ENCODE data around the gene GRAMD4.

GRAMD4 gene

DNA sequence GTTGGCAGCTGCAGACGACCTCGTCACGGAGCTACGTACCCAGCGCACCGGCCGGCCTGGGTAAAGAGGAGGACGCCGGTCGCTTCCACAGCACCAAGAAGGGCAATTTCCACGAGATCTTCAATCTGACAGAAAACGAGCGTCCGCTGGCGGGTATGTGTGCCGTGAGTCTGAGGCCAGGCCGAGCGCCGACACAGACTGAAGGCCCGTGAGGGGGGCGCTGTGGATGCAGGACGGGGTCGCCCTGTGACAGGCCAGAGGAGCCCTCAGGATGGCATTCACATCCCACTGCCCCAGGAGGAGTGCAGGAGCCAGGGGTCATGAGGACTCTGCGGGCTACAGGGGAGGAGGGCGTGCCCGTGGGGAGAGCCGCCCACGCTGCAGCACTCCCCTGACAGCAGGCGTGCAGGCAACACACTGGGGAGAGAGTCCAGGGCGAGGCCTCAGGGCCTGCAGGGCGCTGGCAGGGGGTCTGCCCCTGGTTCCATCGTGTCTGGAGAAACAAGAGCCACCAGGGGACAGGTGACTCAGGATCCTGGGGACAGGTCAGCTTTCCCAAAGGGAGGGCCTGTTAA lies 53.6 kb downstream of the GRAMD4 start:
- no peak for TF ChIP-seq FOXP2 (optimal IDR thresholded peaks at IDR 0.05; ENCODE audit: borderline replicate concordance, extremely low read depth, extremely low read length, insufficient read depth)
- no peak for TF ChIP-seq POLR2AphosphoS5 (IDR thresholded peaks at IDR 0.05; ENCODE audit: low read depth, low read length)
- TF ChIP-seq SIN3A (IDR thresholded peaks at IDR 0.05; ENCODE audit: borderline replicate concordance, insufficient read depth, low read length) = no peak
- TF ChIP-seq, protein P1, sequence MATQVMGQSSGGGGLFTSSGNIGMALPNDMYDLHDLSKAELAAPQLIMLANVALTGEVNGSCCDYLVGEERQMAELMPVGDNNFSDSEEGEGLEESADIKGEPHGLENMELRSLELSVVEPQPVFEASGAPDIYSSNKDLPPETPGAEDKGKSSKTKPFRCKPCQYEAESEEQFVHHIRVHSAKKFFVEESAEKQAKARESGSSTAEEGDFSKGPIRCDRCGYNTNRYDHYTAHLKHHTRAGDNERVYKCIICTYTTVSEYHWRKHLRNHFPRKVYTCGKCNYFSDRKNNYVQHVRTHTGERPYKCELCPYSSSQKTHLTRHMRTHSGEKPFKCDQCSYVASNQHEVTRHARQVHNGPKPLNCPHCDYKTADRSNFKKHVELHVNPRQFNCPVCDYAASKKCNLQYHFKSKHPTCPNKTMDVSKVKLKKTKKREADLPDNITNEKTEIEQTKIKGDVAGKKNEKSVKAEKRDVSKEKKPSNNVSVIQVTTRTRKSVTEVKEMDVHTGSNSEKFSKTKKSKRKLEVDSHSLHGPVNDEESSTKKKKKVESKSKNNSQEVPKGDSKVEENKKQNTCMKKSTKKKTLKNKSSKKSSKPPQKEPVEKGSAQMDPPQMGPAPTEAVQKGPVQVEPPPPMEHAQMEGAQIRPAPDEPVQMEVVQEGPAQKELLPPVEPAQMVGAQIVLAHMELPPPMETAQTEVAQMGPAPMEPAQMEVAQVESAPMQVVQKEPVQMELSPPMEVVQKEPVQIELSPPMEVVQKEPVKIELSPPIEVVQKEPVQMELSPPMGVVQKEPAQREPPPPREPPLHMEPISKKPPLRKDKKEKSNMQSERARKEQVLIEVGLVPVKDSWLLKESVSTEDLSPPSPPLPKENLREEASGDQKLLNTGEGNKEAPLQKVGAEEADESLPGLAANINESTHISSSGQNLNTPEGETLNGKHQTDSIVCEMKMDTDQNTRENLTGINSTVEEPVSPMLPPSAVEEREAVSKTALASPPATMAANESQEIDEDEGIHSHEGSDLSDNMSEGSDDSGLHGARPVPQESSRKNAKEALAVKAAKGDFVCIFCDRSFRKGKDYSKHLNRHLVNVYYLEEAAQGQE (IDR thresholded peaks at IDR 0.05; ENCODE audit: insufficient read depth in 1 of 2, low read depth in 2 of 2, low read length in 2 of 2) = no peak
- no peak for TF ChIP-seq TAF1 (IDR thresholded peaks at IDR 0.05; ENCODE audit: borderline replicate concordance, insufficient read depth, low read length)

DNA sequence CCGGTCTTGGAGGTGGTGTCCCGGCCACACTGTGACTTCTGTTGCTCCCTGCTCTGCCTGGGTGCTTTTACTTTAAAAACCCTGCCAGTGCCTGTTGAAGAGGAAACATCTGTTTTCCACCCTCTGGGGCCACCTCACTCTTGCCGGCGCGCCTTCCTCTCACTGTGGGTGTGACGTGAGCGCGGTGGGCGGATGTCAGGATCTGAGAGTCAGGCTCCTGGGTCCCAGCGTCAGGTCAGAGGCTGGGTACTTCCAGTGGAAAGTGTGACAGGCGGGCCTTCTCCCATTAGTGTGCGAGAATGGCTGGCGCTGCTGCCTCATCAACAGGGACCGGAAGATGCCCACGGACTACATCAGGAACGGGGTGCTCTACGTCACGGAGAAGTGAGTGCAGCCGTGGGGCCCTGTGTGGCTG lies 54.2 kb downstream of the GRAMD4 start:
- TF ChIP-seq SIN3A (IDR thresholded peaks at IDR 0.05; ENCODE audit: borderline replicate concordance, insufficient read depth, low read length) (no peak), FOXP2 (optimal IDR thresholded peaks at IDR 0.05; ENCODE audit: borderline replicate concordance, extremely low read depth, extremely low read length, insufficient read depth) (no peak), POLR2AphosphoS5 (IDR thresholded peaks at IDR 0.05; ENCODE audit: low read depth, low read length) (no peak), TAF1 (IDR thresholded peaks at IDR 0.05; ENCODE audit: borderline replicate concordance, insufficient read depth, low read length) (no peak)
- TF ChIP-seq, protein P1 (IDR thresholded peaks at IDR 0.05; ENCODE audit: insufficient read depth in 1 of 2, low read depth in 2 of 2, low read length in 2 of 2) = no peak

DNA sequence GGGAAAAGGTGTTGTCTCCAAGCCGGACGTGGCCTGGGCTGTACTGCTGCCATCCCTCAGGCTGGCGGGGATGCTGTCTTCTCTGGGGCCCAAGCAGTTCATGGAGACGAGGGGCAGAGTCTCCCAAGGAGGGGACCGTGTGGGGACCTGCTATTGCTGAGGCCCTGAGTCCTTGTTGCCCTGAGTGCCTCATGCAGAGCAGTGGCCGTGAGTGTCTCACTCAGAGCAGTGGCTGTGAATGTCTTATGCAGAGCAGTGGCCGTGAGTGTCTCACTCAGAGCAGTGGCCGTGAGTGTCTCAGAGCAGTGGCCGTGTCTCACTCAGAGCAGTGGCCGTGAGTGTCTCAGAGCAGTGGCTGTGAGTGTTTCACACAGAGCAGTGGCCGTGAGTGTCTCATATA lies 54.7 kb downstream of the GRAMD4 start:
- TF ChIP-seq POLR2AphosphoS5 (IDR thresholded peaks at IDR 0.05; ENCODE audit: low read depth, low read length) (no peak), FOXP2 (optimal IDR thresholded peaks at IDR 0.05; ENCODE audit: borderline replicate concordance, extremely low read depth, extremely low read length, insufficient read depth) (no peak), TAF1 (IDR thresholded peaks at IDR 0.05; ENCODE audit: borderline replicate concordance, insufficient read depth, low read length) (no peak), SIN3A (IDR thresholded peaks at IDR 0.05; ENCODE audit: borderline replicate concordance, insufficient read depth, low read length) (no peak)
- TF ChIP-seq, protein P1 (IDR thresholded peaks at IDR 0.05; ENCODE audit: insufficient read depth in 1 of 2, low read depth in 2 of 2, low read length in 2 of 2) = no peak

DNA sequence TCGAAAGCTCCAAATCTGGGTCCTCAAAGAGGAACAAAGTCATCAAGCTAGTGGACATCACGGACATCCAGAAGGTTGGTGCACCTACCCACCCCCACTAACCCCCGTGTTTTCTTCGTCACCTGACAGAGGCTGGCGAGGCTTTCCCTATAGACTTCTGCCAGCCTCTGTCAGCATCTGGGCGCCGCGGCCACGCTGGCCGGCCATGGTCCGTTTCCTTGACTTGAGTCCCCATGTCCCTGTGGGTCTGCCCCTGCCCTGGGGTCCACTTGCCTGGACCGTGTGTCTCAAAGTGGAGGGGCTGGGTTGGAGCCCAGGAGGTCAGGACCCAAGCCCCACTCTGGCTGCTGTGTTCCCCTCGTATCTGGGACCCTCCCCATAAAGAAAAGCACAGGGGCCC lies 55.3 kb downstream of the GRAMD4 start:
- TF ChIP-seq, protein P1 (IDR thresholded peaks at IDR 0.05; ENCODE audit: insufficient read depth in 1 of 2, low read depth in 2 of 2, low read length in 2 of 2) = no peak
- TF ChIP-seq SIN3A (IDR thresholded peaks at IDR 0.05; ENCODE audit: borderline replicate concordance, insufficient read depth, low read length) (no peak), FOXP2 (optimal IDR thresholded peaks at IDR 0.05; ENCODE audit: borderline replicate concordance, extremely low read depth, extremely low read length, insufficient read depth) (no peak), TAF1 (IDR thresholded peaks at IDR 0.05; ENCODE audit: borderline replicate concordance, insufficient read depth, low read length) (no peak), POLR2AphosphoS5 (IDR thresholded peaks at IDR 0.05; ENCODE audit: low read depth, low read length) (no peak)

Measured in PFSK-1 (cell line).